K562 (cell line): ENCODE data around the gene DOK3. TPM values are rescaled to one million over a fixed set of nuclear protein-coding genes. Genes with fewer than 3 reads are reported as not detected.

Experiments
- EWSR1 ChIP-seq: fragments of 450-650 bp; IDR thresholded peaks from 2 replicates; pipeline ENCODE4 v1.6.1; 2018; ENCODE audit warnings: borderline replicate concordance, mild to moderate bottlenecking, low read depth, moderate library complexity; ENCODE audit not compliant: partially characterized antibody
- GTF2A2 ChIP-seq: IDR thresholded peaks from 2 replicates; pipeline ENCODE4 v1.6.1; 2016; ENCODE audit warnings: mild to moderate bottlenecking, missing genetic modification characterization, missing compliant biosample characterization
- HDGF ChIP-seq: fragments of 450-650 bp; IDR thresholded peaks from 2 replicates; pipeline ENCODE4 v1.6.1; 2016
- HOMEZ ChIP-seq: fragments of 250-450 bp; sonication (Bioruptor Pico); IDR thresholded peaks from 2 replicates; pipeline ENCODE4 v1.4.0; 2020; ENCODE audit warnings: mild to moderate bottlenecking, moderate library complexity
- KDM4B ChIP-seq, 2 experiments: fragments of 450-650 bp in 1 of 2; sonication (generic) in 1 of 2; IDR thresholded peaks; 2 replicates each; pipeline ENCODE4 v1.6.1; 2016 to 2017; ENCODE audit warnings: borderline replicate concordance in 2 of 2, antibody characterized with exemption in 1 of 2, low read depth in 1 of 2, mild to moderate bottlenecking in 1 of 2
- MCM3 ChIP-seq: fragments of 450-650 bp; IDR thresholded peaks from 2 replicates; pipeline ENCODE4 v1.6.1; 2016
- MEIS2 ChIP-seq: fragments of 450-650 bp; IDR thresholded peaks from 2 replicates; pipeline ENCODE4 v1.6.1; 2014; ENCODE audit warnings: mild to moderate bottlenecking; ENCODE audit not compliant: partially characterized antibody
- MTA2 ChIP-seq: fragments of 450-650 bp; IDR thresholded peaks from 2 replicates; pipeline ENCODE4 v1.6.1; 2016; ENCODE audit warnings: low read depth
- MYNN ChIP-seq, 2 experiments: sonication (generic); formaldehyde crosslinking in 1 of 2; IDR thresholded peaks; 2 replicates each; pipeline versions ENCODE4 v1.5.0 to v1.6.1; 2016 to 2020; ENCODE audit warnings: antibody characterized with exemption in 1 of 2, missing genetic modification reagents in 1 of 2
- POLR3A ChIP-seq: IDR thresholded peaks from 2 replicates; pipeline ENCODE4 v1.6.1; 2011; ENCODE audit warnings: borderline replicate concordance, mild to moderate bottlenecking, moderate library complexity; ENCODE audit not compliant: insufficient read length, insufficient read depth; ENCODE audit errors: extremely low read depth
- RBM22 ChIP-seq: fragments of 200-400 bp; formaldehyde crosslinking; IDR thresholded peaks from 2 replicates; pipeline ENCODE4 v1.6.1; 2018; ENCODE audit warnings: low read length, low read depth; ENCODE audit not compliant: poor library complexity, severe bottlenecking
- SRSF1 ChIP-seq: fragments of 200-400 bp; formaldehyde crosslinking; IDR thresholded peaks from 2 replicates; pipeline ENCODE4 v1.6.1; 2017; ENCODE audit warnings: mild to moderate bottlenecking, low read depth, low read length, moderate library complexity
- THAP12 ChIP-seq: fragments of 250-450 bp; sonication (Bioruptor Pico); IDR thresholded peaks from 2 replicates; pipeline ENCODE4 v1.9.0; 2021; ENCODE audit warnings: mild to moderate bottlenecking, inconsistent platforms
- VEZF1 ChIP-seq: fragments of 200-800 bp; sonication (Bioruptor generic); IDR thresholded peaks from 2 replicates; pipeline ENCODE4 v1.6.1; 2017; ENCODE audit warnings: missing genetic modification characterization, missing compliant biosample characterization
- ZNF197 ChIP-seq: fragments of 200-800 bp; sonication (Bioruptor generic); IDR thresholded peaks from 2 replicates; pipeline ENCODE4 v1.6.1; 2016; ENCODE audit warnings: low read depth, missing genetic modification characterization, missing compliant biosample characterization
- ZNF589 ChIP-seq: fragments of 200-800 bp; sonication (Bioruptor generic); IDR thresholded peaks from 2 replicates; pipeline ENCODE4 v1.6.1; 2016; ENCODE audit warnings: low read depth, missing genetic modification characterization, missing compliant biosample characterization
- polyA plus RNA-seq, 8 experiments: library from polyadenylated mRNA; depleted of rRNA in 4 of 8; stranded (reverse) in 5 of 8; unstranded in 3 of 8; fragments of >200 nt; fragmentation: Nextera tagmentation in 2 of 8; fragmentation: Illumina TruSeq in 1 of 8; extraction: Ambion mirVana in 2 of 8; extraction: Trizol in 1 of 8; gene quantifications; 2 replicates each; pipeline versions ENCODE4 v1.2.1 to v1.2.3, GENCODE V29; 2011 to 2014; ENCODE audit warnings: inconsistent platforms in 1 of 8, missing spikeins in 1 of 8
- total RNA-seq, 7 experiments: library from RNA; depleted of rRNA in 6 of 7; stranded (reverse); fragments of >200 nt in 6 of 7; fragmentation: Illumina TruSeq in 2 of 7; extraction: Trizol in 2 of 7; gene quantifications; 2 replicates each; pipeline versions ENCODE4 v1.2.1 to v1.2.3, GENCODE V29; 2011 to 2021; ENCODE audit warnings: low replicate concordance in 1 of 7
- TF ChIP-seq, protein P1 (sequence below): sonication (generic); formaldehyde crosslinking; IDR thresholded peaks from 2 replicates; pipeline ENCODE4 v1.4.0; 2020; ENCODE audit warnings: mild to moderate bottlenecking, missing genetic modification reagents

The DOK3 gene
- total and polyA plus RNA-seq, 9 of the 15 experiments (the other 6 are each of a cell fraction or from before 2014, with no cell fraction given), result 1.3 to 23.0 (median 8.0) TPM

- no peak for TF ChIP-seq THAP12 (CRISPR knock-in tag)
- 0 out of 2 replicates have a peak, but pooled peaks have one; percentile 45 for TF ChIP-seq MYNN (IDR thresholded peaks at IDR 0.05)
- no peak for TF ChIP-seq MYNN (CRISPR knock-in tag; IDR thresholded peaks at IDR 0.05)
- no peak for TF ChIP-seq EWSR1
- TF ChIP-seq POLR3A, result no peak
- TF ChIP-seq GTF2A2 (tag), result no peak
- peak; percentile 48; the same call in 1 of the 2 replicates for TF ChIP-seq VEZF1 (CRISPR knock-in tag)
- TF ChIP-seq HDGF, result no peak
- no peak for TF ChIP-seq SRSF1
- no peak for TF ChIP-seq HOMEZ
- TF ChIP-seq RBM22, result no peak
- no peak for TF ChIP-seq MEIS2
- TF ChIP-seq ZNF197 (CRISPR knock-in tag), result no peak
- TF ChIP-seq ZNF589 (CRISPR knock-in tag), result no peak
- TF ChIP-seq MCM3, result no peak
- TF ChIP-seq, protein P1, sequence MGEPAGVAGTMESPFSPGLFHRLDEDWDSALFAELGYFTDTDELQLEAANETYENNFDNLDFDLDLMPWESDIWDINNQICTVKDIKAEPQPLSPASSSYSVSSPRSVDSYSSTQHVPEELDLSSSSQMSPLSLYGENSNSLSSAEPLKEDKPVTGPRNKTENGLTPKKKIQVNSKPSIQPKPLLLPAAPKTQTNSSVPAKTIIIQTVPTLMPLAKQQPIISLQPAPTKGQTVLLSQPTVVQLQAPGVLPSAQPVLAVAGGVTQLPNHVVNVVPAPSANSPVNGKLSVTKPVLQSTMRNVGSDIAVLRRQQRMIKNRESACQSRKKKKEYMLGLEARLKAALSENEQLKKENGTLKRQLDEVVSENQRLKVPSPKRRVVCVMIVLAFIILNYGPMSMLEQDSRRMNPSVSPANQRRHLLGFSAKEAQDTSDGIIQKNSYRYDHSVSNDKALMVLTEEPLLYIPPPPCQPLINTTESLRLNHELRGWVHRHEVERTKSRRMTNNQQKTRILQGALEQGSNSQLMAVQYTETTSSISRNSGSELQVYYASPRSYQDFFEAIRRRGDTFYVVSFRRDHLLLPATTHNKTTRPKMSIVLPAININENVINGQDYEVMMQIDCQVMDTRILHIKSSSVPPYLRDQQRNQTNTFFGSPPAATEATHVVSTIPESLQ (CRISPR knock-in tag), result no peak
- TF ChIP-seq MTA2, result peak; percentile 51; the same call in 1 of the 2 replicates
- TF ChIP-seq KDM4B (IDR thresholded peaks at IDR 0.05; ENCODE audit: borderline replicate concordance in 2 of 2, low read depth in 1 of 2), result no peak
- TF ChIP-seq, all 486 proteins: peak for 47
Measured at GRCh38 chr5:177508837-177509236, 789 bp downstream of the DOK3 start (continued).
